OCI-LY1 (cell line): ENCODE results near the gene HDLBP.

Experiments
- CTCF ChIP-seq: fragments of 200-600 bp; sonication (generic), shearing (Covaris generic); IDR thresholded peaks from 2 replicates; pipeline ENCODE4 v1.5.1; 2017; ENCODE audit warnings: mild to moderate bottlenecking, antibody characterized with exemption, low read length, moderate library complexity, mixed read lengths
- EZH2 ChIP-seq: fragments of 200-600 bp; sonication (generic), shearing (Covaris generic); IDR thresholded peaks from 2 replicates; pipeline ENCODE4 v1.8.0; 2017; ENCODE audit warnings: borderline replicate concordance, mixed run types, mild to moderate bottlenecking, antibody characterized with exemption, low read length, moderate library complexity, mixed read lengths

- TF ChIP-seq EZH2 (no peak), CTCF (no peak)
Measured at GRCh38 chr2:241194811-241195210, 120.7 kb downstream of the HDLBP start.
